ENCODE data around the gene PVALB. TPM values are rescaled to one million over a fixed set of nuclear protein-coding genes. Genes with fewer than 3 reads are reported as not detected.
A peak's percentile ranks its signal among the peaks of the same experiment; 100 is the strongest.

The PVALB gene
- polyA plus RNA-seq, 1 of the 3 experiments (the other 2 are of a cell fraction), result not detected

GRCh38 chr22:36856792-36857135, 39.9 kb upstream of the PVALB start:
- Histone ChIP-seq H3K4me1 (ENCODE audit: control insufficient read depth in 1 of 2, insufficient read depth in 2 of 2, low read depth in 1 of 2, low read length in 1 of 2) (peaks cover 0 to 9% of the 10 kb centered on the region in 2 experiments; a peak in 1 of 4 replicates), H3K27ac (ENCODE audit: low read depth in 2 of 2, low read length in 1 of 2) (no peak overlapping the region), H4K20me1 (ENCODE audit: insufficient read depth) (no peaks in the 10 kb centered on the region), H3K9me3 (no peaks in the 10 kb centered on the region), H3K36me3 (replicated peaks in 1 of 2; ENCODE audit: control insufficient read depth in 1 of 2, insufficient read depth in 2 of 2, low read length in 1 of 2) (no peaks in the 10 kb centered on the region), H3K4me2 (peak overlapping the region; percentile 13; the same call in 1 of the 2 replicates), H3K9ac (no peak overlapping the region), H3K9me2 (no peaks in the 10 kb centered on the region), H3K79me2 (ENCODE audit: insufficient read depth) (no peaks in the 10 kb centered on the region), H3K4me3 (ENCODE audit: low read depth in 2 of 2, low read length in 1 of 2) (no peak overlapping the region), H3F3A (replicated peaks; ENCODE audit: insufficient read depth) (no peaks in the 10 kb centered on the region), H2AFZ (ENCODE audit: low read depth) (no peak overlapping the region), H3K27me3 (ENCODE audit: insufficient read depth) (peaks cover 11% of the 10 kb centered on the region)
- no peak for DNase-seq
- 51% methylated on average over 8 of the region's 8 CpGs for WGBS (ENCODE audit: low lambda C conversion rate)
- ChIA-PET POLR2A (interaction anchor here (0.6 to 1.0 kb wide), 3 partner anchors 81 to 310 kb away, joined by 3 to 4 read pairs (median 3); partner anchors contain the start of gene IFT27), CTCF (interaction anchor here (0.6 to 6.0 kb wide), 61 partner anchors 11 to 1557 kb away, joined by 3 to 159 read pairs (median 6); partner anchors contain the start of genes IFT27, PVALB and TOM1)
- TF ChIP-seq, protein P1, sequence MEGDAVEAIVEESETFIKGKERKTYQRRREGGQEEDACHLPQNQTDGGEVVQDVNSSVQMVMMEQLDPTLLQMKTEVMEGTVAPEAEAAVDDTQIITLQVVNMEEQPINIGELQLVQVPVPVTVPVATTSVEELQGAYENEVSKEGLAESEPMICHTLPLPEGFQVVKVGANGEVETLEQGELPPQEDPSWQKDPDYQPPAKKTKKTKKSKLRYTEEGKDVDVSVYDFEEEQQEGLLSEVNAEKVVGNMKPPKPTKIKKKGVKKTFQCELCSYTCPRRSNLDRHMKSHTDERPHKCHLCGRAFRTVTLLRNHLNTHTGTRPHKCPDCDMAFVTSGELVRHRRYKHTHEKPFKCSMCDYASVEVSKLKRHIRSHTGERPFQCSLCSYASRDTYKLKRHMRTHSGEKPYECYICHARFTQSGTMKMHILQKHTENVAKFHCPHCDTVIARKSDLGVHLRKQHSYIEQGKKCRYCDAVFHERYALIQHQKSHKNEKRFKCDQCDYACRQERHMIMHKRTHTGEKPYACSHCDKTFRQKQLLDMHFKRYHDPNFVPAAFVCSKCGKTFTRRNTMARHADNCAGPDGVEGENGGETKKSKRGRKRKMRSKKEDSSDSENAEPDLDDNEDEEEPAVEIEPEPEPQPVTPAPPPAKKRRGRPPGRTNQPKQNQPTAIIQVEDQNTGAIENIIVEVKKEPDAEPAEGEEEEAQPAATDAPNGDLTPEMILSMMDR (IDR thresholded peaks at IDR 0.05), result no peak
- TF ChIP-seq FOXJ3 (CRISPR knock-in tag; IDR thresholded peaks at IDR 0.05), result 0 out of 2 replicates have a peak, but pooled peaks have one; percentile 4

GRCh38 chr22:36856121-36856791, 39.4 kb upstream of the PVALB start:
- TF ChIP-seq SIN3A (IDR thresholded peaks at IDR 0.05; ENCODE audit: borderline replicate concordance, low read depth, low read length) (no peak), FOXJ3 (CRISPR knock-in tag; IDR thresholded peaks at IDR 0.05) (0 out of 2 replicates have a peak, but pooled peaks have one; percentile 17), RAD21 (IDR thresholded peaks at IDR 0.05; ENCODE audit: low read length) (peak; percentile 80), SMC3 (IDR thresholded peaks at IDR 0.05; ENCODE audit: low read depth, low read length) (peak; percentile 98), RXRA (IDR thresholded peaks at IDR 0.05; ENCODE audit: borderline replicate concordance, low read depth) (no peak), FOSL2 (IDR thresholded peaks at IDR 0.05; ENCODE audit: borderline replicate concordance, low read depth) (no peak), NRF1 (IDR thresholded peaks at IDR 0.05; ENCODE audit: low read depth, low read length) (0 out of 2 replicates have a peak, but pooled peaks have one; percentile 14), EP300 (IDR thresholded peaks at IDR 0.05; ENCODE audit: borderline replicate concordance in 1 of 2, low read depth in 1 of 2, low read length in 1 of 2) (no peak; a peak in 1 of 4 replicates), GATA2 (CRISPR knock-in tag; IDR thresholded peaks at IDR 0.05) (peak; percentile 70), CHD2 (IDR thresholded peaks at IDR 0.05; ENCODE audit: low read length, partially characterized antibody) (peak; percentile 69), ELF1 (IDR thresholded peaks at IDR 0.05) (no peak)
- TF ChIP-seq, protein P1 (IDR thresholded peaks at IDR 0.05), result peak; percentile 100
- Histone ChIP-seq H3K27me3 (ENCODE audit: insufficient read depth) (peaks cover 11% of the 10 kb centered on the region), H3K4me2 (peak overlapping the region; percentile 13; the same call in 1 of the 2 replicates), H3K9ac (no peak overlapping the region), H3K9me2 (no peaks in the 10 kb centered on the region), H2AFZ (ENCODE audit: low read depth) (no peak overlapping the region), H3K4me1 (ENCODE audit: control insufficient read depth in 1 of 2, insufficient read depth in 2 of 2, low read depth in 1 of 2, low read length in 1 of 2) (peaks cover 0 to 9% of the 10 kb centered on the region in 2 experiments; a peak in 1 of 4 replicates), H3K4me3 (ENCODE audit: low read depth in 2 of 2, low read length in 1 of 2) (peak overlapping the region in 1 of 2 experiments; percentile 54; a peak in 1 of 4 replicates), H3K36me3 (replicated peaks in 1 of 2; ENCODE audit: control insufficient read depth in 1 of 2, insufficient read depth in 2 of 2, low read length in 1 of 2) (no peaks in the 10 kb centered on the region), H4K20me1 (ENCODE audit: insufficient read depth) (no peaks in the 10 kb centered on the region), H3K79me2 (ENCODE audit: insufficient read depth) (no peaks in the 10 kb centered on the region), H3F3A (replicated peaks; ENCODE audit: insufficient read depth) (no peaks in the 10 kb centered on the region), H3K27ac (ENCODE audit: low read depth in 2 of 2, low read length in 1 of 2) (peak overlapping the region in 1 of 2 experiments; percentile 41; a peak in 1 of 4 replicates), H3K9me3 (no peaks in the 10 kb centered on the region)
- peak; percentile 89 for DNase-seq
- ChIA-PET POLR2A (interaction anchor here (0.6 to 1.0 kb wide), 2 partner anchors 80 to 256 kb away, joined by 3 to 4 read pairs; partner anchors contain the start of gene IFT27), CTCF (interaction anchor here (0.5 to 6.0 kb wide), 95 partner anchors 11 to 1557 kb away, joined by 3 to 159 read pairs (median 4); partner anchors contain the start of genes CACNG2, CSF2RB, IFT27 and PVALB)
- WGBS (ENCODE audit: low lambda C conversion rate), result 5% methylated on average over 29 of the region's 30 CpGs

All from SK-N-SH (cell line).